Measurements from ENCODE around the gene CCDC89.

The CCDC89 gene

DNA sequence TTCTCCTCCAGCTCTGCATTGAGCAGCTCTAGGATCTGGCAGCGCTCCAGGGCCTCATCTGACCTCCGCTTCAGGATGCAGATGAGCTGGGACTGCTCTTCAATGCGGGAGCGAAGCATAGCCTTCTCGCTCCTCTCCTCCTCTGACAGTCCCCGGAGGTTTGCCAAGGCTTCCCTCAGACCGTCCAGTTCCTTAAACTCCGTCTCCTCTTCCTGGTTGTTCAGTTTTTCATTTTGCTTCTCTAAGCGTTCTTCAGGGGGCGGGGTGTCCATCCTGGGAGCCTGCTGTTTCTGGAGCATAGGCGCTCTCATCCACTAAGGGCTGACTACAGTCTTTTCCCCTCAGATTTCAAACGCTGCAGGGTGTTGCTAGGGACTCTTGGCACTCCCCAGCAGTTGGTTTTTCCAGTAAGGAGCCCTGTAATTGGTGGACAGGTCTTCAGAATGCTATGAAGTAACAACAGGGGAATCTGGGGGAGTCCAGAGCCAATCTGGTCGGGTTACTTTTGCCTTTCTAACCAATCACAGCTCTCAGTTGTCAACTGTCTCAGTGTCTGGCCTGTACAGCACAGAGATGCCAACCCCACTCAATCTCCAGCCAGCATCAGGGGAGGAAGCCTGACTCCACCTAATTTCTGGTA is at the start of gene CCDC89:
Gene CCDC89, minus strand, starts transcription at position 376 of the 640 bp plus-strand sequence. Its CDS starts 65 bp downstream, at position 311.
- TF ChIP-seq CTCF (IDR thresholded peaks at IDR 0.05; ENCODE audit: extremely low read depth, missing control alignments): no peak
- DNase-seq (ENCODE audit: low spot score): no peak

DNA sequence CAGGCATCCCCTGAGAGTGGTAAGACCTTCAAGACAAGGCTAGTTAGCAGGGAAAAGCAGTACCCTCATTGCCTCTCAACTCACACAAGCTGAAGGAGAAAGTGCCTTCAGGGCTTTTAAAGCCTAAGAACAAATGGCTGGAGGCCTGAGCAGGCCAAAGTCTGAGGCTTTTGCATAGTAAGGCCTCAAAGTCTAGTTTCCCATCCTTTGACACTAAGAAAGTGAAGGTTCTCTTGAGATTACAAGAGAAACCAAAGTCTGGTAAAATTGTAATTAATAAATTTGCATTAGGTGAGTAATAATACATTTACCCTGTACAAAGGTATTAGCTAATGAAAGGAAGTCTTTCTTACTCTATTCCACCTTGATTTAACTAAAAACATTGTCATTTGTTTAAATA is 47.0 kb upstream of the CCDC89 start:
- DNase-seq (ENCODE audit: low spot score): no peak
- no peak for TF ChIP-seq CTCF (IDR thresholded peaks at IDR 0.05; ENCODE audit: extremely low read depth, missing control alignments)

- TF ChIP-seq CTCF (IDR thresholded peaks at IDR 0.05; ENCODE audit: extremely low read depth, missing control alignments): no peak
- no peak for DNase-seq (ENCODE audit: low spot score)
Observed at GRCh38 chr11:85726381-85726780, 40.4 kb upstream of the CCDC89 start.

- no peak for TF ChIP-seq CTCF (IDR thresholded peaks at IDR 0.05; ENCODE audit: extremely low read depth, missing control alignments)
- no peak for DNase-seq (ENCODE audit: low spot score)
Observed at GRCh38 chr11:85725510-85726258, 39.7 kb upstream of the CCDC89 start.

DNA sequence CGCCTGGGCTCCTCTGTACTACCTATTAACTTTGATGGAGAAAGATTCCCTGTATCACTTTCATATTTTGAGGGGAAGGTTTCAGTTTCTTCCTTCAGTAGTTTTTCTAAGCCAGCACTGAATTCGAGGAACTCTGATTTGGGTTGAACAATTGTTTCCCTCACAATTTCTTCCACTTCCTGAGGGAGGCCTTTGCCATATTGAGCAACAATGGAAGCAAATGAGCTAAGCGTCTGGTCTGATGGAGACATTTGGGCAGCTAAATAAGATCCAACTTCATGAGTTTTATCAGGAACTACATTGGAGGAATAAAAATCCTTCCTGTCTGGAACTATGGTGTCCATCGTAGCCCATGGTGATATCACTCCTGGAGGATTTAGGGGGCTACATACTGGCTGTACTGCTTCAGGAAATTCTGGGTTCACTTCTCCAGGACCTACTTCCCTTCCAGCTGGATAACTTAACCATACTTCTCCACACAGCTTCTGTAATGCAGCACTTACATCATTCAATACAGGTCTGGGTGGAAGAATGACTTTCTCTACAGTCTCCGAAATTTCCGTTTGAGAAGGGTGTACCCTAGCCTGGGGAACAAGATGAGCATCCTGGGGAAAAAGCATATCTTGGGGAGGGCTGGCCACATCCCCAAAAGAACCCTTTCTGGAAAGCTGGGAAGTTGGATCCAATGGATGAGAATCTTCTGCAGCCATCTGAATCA is 38.9 kb upstream of the CCDC89 start:
- TF ChIP-seq CTCF (IDR thresholded peaks at IDR 0.05; ENCODE audit: extremely low read depth, missing control alignments): no peak

GRCh38 chr11:85723088-85723487 is 37.1 kb upstream of the CCDC89 start:
- TF ChIP-seq CTCF (IDR thresholded peaks at IDR 0.05; ENCODE audit: extremely low read depth, missing control alignments): no peak
- no peak for DNase-seq (ENCODE audit: low spot score)

More for the DNA sequence above, 38.9 kb upstream of the CCDC89 start:
- DNase-seq (ENCODE audit: low spot score): no peak

- TF ChIP-seq CTCF (IDR thresholded peaks at IDR 0.05; ENCODE audit: extremely low read depth, missing control alignments): no peak
- DNase-seq (ENCODE audit: low spot score): no peak
Observed at GRCh38 chr11:85721191-85721590, 35.2 kb upstream of the CCDC89 start.

Data from GM20000 (cell line).